K562 (cell line): ENCODE results near the gene ESPN. TPM values are rescaled to one million over a fixed set of nuclear protein-coding genes. Genes with fewer than 3 reads are reported as not detected.

Source experiments
- ATAC-seq: fragments of 200-7000 bp; cut with Tn5 transposase; 3 replicates; pipeline ENCODE4 v1.9.1; 2020; ENCODE audit warnings: moderate library complexity
- BruUV-seq: library from RNA; stranded (reverse); fragments of 400-500 nt; replicated peaks from 2 replicates; lab custom pipeline; 2021; lab: Mats Ljungman, UMichigan
- CTCF ChIA-PET: fragments of 300-600 bp; formaldehyde crosslinking; extraction: SDS; loops from one replicate; lab custom pipeline; 2021; ENCODE audit warnings: low intra/inter-chr PET ratio; lab: Yijun Ruan, JAX
- POLR2A ChIA-PET: fragments of 300-600, 350-650 bp; sonication (Branson Sonifier 250); formaldehyde crosslinking; extraction: SDS; loops from one replicate; lab custom pipeline; 2021; ENCODE audit warnings: antibody characterized with exemption, inconsistent platforms; lab: Yijun Ruan, JAX
- DNase-seq, 4 experiments: peaks; one replicate each; pipeline versions ENCODE4 v3.0.0 to v3.0.0-alpha.2; 2011 to 2018; ENCODE audit warnings: low spot score in 3 of 4, mixed read lengths in 3 of 4; ENCODE audit errors: extremely low read depth in 1 of 4
- FAIRE-seq: peaks from 2 replicates; lab custom pipeline; 2011; peaks lifted over from hg19 to GRCh38; lab: Jason Lieb, UNC
- H2AFZ ChIP-seq: 2 replicates; pipeline ENCODE4 v1.6.0; 2011; ENCODE audit warnings: low read depth, low read length, control low read depth, inconsistent platforms
- H3K27ac ChIP-seq: fragments of 200-600 bp; 3 replicates; pipeline ENCODE4 v1.8.0; 2011; ENCODE audit warnings: low read depth, mild to moderate bottlenecking, control low read depth, inconsistent platforms, low read length, moderate library complexity, mixed read lengths; ENCODE audit errors: extremely low read depth
- H3K27me3 ChIP-seq, 2 experiments: fragments of 300-600 bp in 1 of 2; 2 replicates in 1 of 2; 3 replicates in 1 of 2; pipeline versions ENCODE4 v1.6.0 to v1.8.0; 2011; ENCODE audit warnings: inconsistent platforms in 2 of 2, low read length in 2 of 2, mild to moderate bottlenecking in 1 of 2, mixed read lengths in 1 of 2, moderate library complexity in 1 of 2; ENCODE audit not compliant: control insufficient read depth in 2 of 2, insufficient read depth in 2 of 2
- H3K36me3 ChIP-seq: fragments of 300-600 bp; 3 replicates; pipeline ENCODE4 v1.8.0; 2011; ENCODE audit warnings: mild to moderate bottlenecking, low read length, inconsistent platforms; ENCODE audit not compliant: control insufficient read depth, insufficient read depth
- H3K4me1 ChIP-seq, 2 experiments: fragments of 200-600 bp in 1 of 2; replicated peaks in 1 of 2; 2 replicates in 1 of 2; 3 replicates in 1 of 2; pipeline versions ENCODE4 v1.5.1 to v1.8.0; 2011; ENCODE audit warnings: inconsistent platforms in 2 of 2, low read length in 2 of 2, mild to moderate bottlenecking in 1 of 2, mixed read lengths in 1 of 2, moderate library complexity in 1 of 2; ENCODE audit not compliant: control insufficient read depth in 2 of 2, insufficient read depth in 2 of 2
- H3K4me2 ChIP-seq: 2 replicates; pipeline ENCODE4 v1.6.1; 2011; ENCODE audit warnings: low read length, control low read depth, inconsistent platforms, mixed read lengths; ENCODE audit not compliant: insufficient read depth
- H3K4me3 ChIP-seq: fragments of 200-600 bp; sonication (generic), shearing (Covaris generic); 2 replicates; pipeline ENCODE4 v1.5.1; 2016; ENCODE audit warnings: control low read depth, inconsistent platforms
- H3K79me2 ChIP-seq: fragments of 200-600 bp; 3 replicates; pipeline ENCODE4 v1.8.0; 2011; ENCODE audit warnings: low read length, inconsistent platforms; ENCODE audit not compliant: control insufficient read depth, insufficient read depth
- H3K9ac ChIP-seq, 2 experiments: 2 replicates each; pipeline versions ENCODE4 v1.6.0 to v1.6.1; 2011; ENCODE audit warnings: low read depth in 2 of 2, low read length in 2 of 2, control low read depth in 1 of 2, inconsistent platforms in 1 of 2, mild to moderate bottlenecking in 1 of 2, mixed read lengths in 1 of 2; ENCODE audit not compliant: insufficient read depth in 1 of 2
- H3K9me1 ChIP-seq: one replicate; pipeline ENCODE4 v1.6.0; 2011; ENCODE audit warnings: inconsistent platforms, mild to moderate bottlenecking, low read length, moderate library complexity; ENCODE audit not compliant: control insufficient read depth, insufficient read depth
- H3K9me3 ChIP-seq: replicated peaks from 2 replicates; pipeline ENCODE4 v1.5.1; 2011; ENCODE audit warnings: low read depth, low read length, inconsistent platforms; ENCODE audit not compliant: control insufficient read depth, insufficient read depth
- H4K20me1 ChIP-seq: replicated peaks from 2 replicates; pipeline ENCODE4 v1.6.1; 2011; ENCODE audit warnings: low read length, inconsistent platforms, mixed read lengths; ENCODE audit not compliant: control insufficient read depth, insufficient read depth
- BCL6 ChIP-seq: fragments of 250-450 bp; sonication (Bioruptor Pico); IDR thresholded peaks from 2 replicates; pipeline ENCODE4 v1.4.0; 2020
- FOXP1 ChIP-seq: sonication (generic); formaldehyde crosslinking; IDR thresholded peaks from 2 replicates; pipeline ENCODE4 v1.8.0; 2022; ENCODE audit warnings: mild to moderate bottlenecking, missing genetic modification reagents
- PCBP1 ChIP-seq: fragments of 200-400 bp; formaldehyde crosslinking; IDR thresholded peaks from 2 replicates; pipeline ENCODE4 v1.6.1; 2018; ENCODE audit warnings: mild to moderate bottlenecking, low read depth, low read length; ENCODE audit not compliant: poor library complexity, severe bottlenecking
- SIN3B ChIP-seq: fragments of 450-650 bp; IDR thresholded peaks from 2 replicates; pipeline ENCODE4 v1.6.1; 2017; ENCODE audit warnings: low read depth, mild to moderate bottlenecking, moderate library complexity
- WGBS: fragments of 100-300 bp; shearing (Covaris generic); methylation state at CpG from one replicate; pipeline ENCODE4 v1.1.6; 2016; ENCODE audit warnings: low coverage, mixed read lengths; ENCODE audit not compliant: insufficient coverage; ENCODE audit errors: missing lambda C conversion rate; 5-methylcytosine and 5-hydroxymethylcytosine counted together
- in situ Hi-C: fragments of 300-500 bp; cut with MboI; formaldehyde crosslinking; loops from 4 replicates; pipeline ENCODE4 v1.15.0; 2018; ENCODE audit warnings: inconsistent platforms, mixed read lengths
- intact Hi-C: fragments of 100-400 bp; cut with micrococcal nuclease; formaldehyde crosslinking; loops from 2 replicates; pipeline ENCODE4 v1.14.2; 2022
- polyA plus RNA-seq, 8 experiments: library from polyadenylated mRNA; depleted of rRNA in 4 of 8; stranded (reverse) in 5 of 8; unstranded in 3 of 8; fragments of >200 nt; fragmentation: Nextera tagmentation in 2 of 8; fragmentation: Illumina TruSeq in 1 of 8; extraction: Ambion mirVana in 2 of 8; extraction: Trizol in 1 of 8; gene quantifications; 2 replicates each; pipeline versions ENCODE4 v1.2.1 to v1.2.3, GENCODE V29; 2011 to 2014; ENCODE audit warnings: inconsistent platforms in 1 of 8, missing spikeins in 1 of 8
- total RNA-seq, 7 experiments: library from RNA; depleted of rRNA in 6 of 7; stranded (reverse); fragments of >200 nt in 6 of 7; fragmentation: Illumina TruSeq in 2 of 7; extraction: Trizol in 2 of 7; gene quantifications; 2 replicates each; pipeline versions ENCODE4 v1.2.1 to v1.2.3, GENCODE V29; 2011 to 2021; ENCODE audit warnings: low replicate concordance in 1 of 7

ESPN gene
- total and polyA plus RNA-seq, 9 of the 15 experiments (the other 6 are each of a cell fraction or from before 2014, with no cell fraction given) = 0.07 to 1.2 (median 0.45) TPM; not detected in 3

DNA sequence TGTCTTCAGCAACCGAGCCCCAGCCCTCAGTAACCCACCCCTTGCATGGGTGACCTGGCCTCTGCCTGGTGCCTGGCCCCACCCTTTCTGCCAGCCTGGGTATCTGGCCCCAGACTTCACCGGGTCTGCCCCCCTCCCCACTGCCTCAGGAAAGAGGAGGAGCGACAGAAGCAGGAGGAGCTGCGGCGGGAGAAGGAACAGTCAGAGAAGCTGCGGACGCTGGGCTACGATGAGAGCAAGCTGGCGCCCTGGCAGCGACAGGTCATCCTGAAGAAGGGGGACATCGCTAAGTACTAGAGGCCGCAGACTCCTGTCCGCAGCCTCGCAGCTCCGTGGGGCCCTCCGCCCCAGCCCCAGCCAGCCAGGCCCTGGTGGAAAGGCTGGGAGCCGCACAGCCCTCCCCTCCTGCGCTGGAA lies 35.3 kb downstream of the ESPN start:
- in situ Hi-C loops = no loop called here
- Histone ChIP-seq H3K27me3 (peaks cover 52 to 75% of the 10 kb centered on the region in 2 experiments), H3K4me3 (no peak overlapping the region), H3K9ac (peak overlapping the region in 1 of 2 experiments; percentile 50; a peak in 1 of 4 replicates), H3K79me2 (no peaks in the 10 kb centered on the region), H3K4me2 (no peak overlapping the region), H2AFZ (no peak overlapping the region), H3K9me3 (no peaks in the 10 kb centered on the region), H3K4me1 (peaks cover 0 to 47% of the 10 kb centered on the region in 2 experiments; a peak in 2 of 5 replicates), H3K27ac (no peak overlapping the region), H3K36me3 (no peaks in the 10 kb centered on the region), H3K9me1 (no peaks in the 10 kb centered on the region), H4K20me1 (peaks cover 23% of the 10 kb centered on the region)
- ATAC-seq = peak; percentile 19; the same call in 2 of the 3 replicates
- FAIRE-seq = no peak
- CTCF ChIA-PET = no interaction called here
- TF ChIP-seq FOXP1 (CRISPR knock-in tag) (0 out of 2 replicates have a peak, but pooled peaks have one; percentile 39), PCBP1 (peak; percentile 69), BCL6 (CRISPR knock-in tag) (no peak), SIN3B (no peak)
- WGBS = 4% methylated on average over 18 of the region's 18 CpGs
- DNase-seq = peak in 3 of 4 experiments; percentile 38 to 58 (median 50)
- intact Hi-C loops = no loop called here
- POLR2A ChIA-PET = interaction anchor here (0.7 kb wide), 1 partner anchor 9 kb away, joined by 3 read pairs; no protein-coding TSS in a partner anchor
- no TSS peak for BruUV-seq
